Muscle layer of duodenum (tissue), 2 donors: ENCODE results near the gene FAM8A1.
"Not testable (repeated sequence)": the region's sequence is repeated elsewhere in the genome, so short reads cannot be mapped to it uniquely, and the experiment has no call there.

Experiments used
- H3K27ac ChIP-seq: one replicate; pipeline ENCODE4 v1.7.0; 2013; ENCODE audit warnings: mild to moderate bottlenecking, low read length
- H3K27me3 ChIP-seq: one replicate; pipeline ENCODE4 v1.7.0; 2013; ENCODE audit warnings: low read depth, mild to moderate bottlenecking, control low read depth, low read length
- H3K36me3 ChIP-seq, 2 donors: one replicate each; pipeline ENCODE4 v1.7.0; 2013; ENCODE audit warnings: low read length in 2 of 2, control low read depth in 1 of 2, mild to moderate bottlenecking in 1 of 2; ENCODE audit not compliant: insufficient read depth in 2 of 2, control insufficient read depth in 1 of 2
- H3K4me1 ChIP-seq, 2 donors: one replicate each; pipeline ENCODE4 v1.7.0; 2013; ENCODE audit warnings: low read length in 2 of 2, mild to moderate bottlenecking in 2 of 2, control low read depth in 1 of 2, moderate library complexity in 1 of 2; ENCODE audit not compliant: insufficient read depth in 2 of 2, control insufficient read depth in 1 of 2
- H3K4me3 ChIP-seq, 2 donors: one replicate each; pipeline ENCODE4 v1.7.0; 2013; ENCODE audit warnings: low read length in 2 of 2, low read depth in 1 of 2, mild to moderate bottlenecking in 1 of 2
- H3K9me3 ChIP-seq, 2 donors: one replicate each; pipeline ENCODE4 v1.7.0; 2013; ENCODE audit warnings: low read length in 2 of 2, control low read depth in 1 of 2, mild to moderate bottlenecking in 1 of 2; ENCODE audit not compliant: control insufficient read depth in 1 of 2
- donor health status: healthy.

FAM8A1 gene

DNA sequence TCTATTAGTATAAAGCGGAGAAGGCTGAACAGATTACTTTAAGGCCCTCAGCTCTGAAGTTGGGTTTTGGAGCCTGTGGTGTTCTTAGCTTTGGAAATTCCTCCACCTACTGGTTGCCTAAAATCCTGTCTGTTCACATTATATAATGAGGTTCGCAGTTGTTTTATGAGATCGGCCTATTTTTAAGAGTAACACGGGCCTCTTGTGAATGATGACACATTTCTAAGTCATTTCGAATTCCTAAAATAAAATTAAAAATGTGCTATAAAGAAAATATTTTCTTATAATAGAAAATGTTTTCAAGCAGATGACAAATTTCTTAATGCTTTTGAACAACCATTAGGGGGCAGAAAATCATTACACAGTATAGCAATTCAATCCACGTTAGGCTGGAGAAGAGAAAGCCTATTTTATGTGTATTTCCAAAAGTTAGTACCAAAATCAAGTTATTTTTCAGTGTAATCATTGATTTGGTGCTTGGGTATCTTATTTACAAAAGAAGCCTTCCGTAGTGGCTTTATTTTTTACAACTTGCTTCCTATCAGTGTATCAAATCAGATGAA is 15.8 kb upstream of the FAM8A1 start:
- Histone ChIP-seq H3K9me3 (no peaks in the 10 kb centered on the region), H3K27ac (peak overlapping the region; percentile 41), H3K4me1 (peaks cover 0 to 11% of the 10 kb centered on the region in 2 donors), H3K4me3 (no peak overlapping the region), H3K36me3 (no peaks in the 10 kb centered on the region), H3K27me3 (no peaks in the 10 kb centered on the region)

DNA sequence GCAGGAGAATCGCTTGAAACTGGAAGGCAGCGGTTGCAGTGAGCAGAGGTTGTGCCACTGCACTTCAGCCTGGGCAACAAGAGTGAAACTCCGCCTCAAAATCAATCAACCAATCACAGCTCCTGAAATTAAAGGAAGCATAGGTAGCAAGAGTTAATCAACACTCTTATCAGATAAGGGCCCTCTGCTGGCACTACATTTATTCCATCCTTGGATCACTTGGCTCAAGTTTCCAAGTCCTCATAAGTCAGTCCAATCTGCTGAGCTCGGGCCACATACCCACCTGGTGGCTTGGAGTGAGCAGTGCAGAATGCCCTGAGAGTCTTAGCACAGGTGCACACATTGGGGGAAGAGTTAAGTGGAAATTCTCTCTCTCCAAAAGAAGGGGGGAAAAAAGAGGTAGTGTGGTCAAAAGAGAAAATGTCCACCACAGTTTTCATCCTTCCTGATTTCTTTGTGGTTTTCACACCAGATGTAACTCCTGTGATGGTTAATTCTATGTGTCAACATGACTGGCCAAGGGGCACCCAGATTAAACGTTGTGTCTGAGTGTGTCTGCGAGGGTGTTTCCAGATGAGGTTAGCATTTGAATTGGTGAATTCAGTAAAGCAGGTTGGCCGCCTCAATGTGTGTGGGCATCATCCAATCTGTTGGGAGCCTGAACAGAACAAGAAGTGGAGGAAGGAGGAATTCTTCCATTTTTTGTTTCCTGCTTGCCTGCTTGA is 14.2 kb upstream of the FAM8A1 start:
- Histone ChIP-seq H3K27ac (no peak overlapping the region), H3K9me3 (no peaks in the 10 kb centered on the region), H3K4me1 (peaks cover 0 to 11% of the 10 kb centered on the region in 2 donors), H3K27me3 (no peaks in the 10 kb centered on the region), H3K4me3 (no peak overlapping the region), H3K36me3 (no peaks in the 10 kb centered on the region)

DNA sequence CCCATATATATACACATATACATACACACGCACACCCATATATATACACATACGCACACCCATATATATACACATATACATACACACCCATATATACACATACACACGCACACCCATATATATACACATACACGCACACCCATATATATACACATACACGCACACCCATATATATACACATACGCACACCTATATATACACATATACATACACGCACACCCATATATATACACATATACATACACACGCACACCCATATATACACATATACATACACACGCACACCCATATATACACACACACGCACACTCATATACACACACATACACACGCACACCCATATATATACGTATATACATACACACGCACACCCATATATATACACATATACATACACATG is 13.5 kb upstream of the FAM8A1 start:
- H3K4me3 ChIP-seq, H3K27me3 ChIP-seq, H3K27ac ChIP-seq, H3K9me3 ChIP-seq, H3K36me3 ChIP-seq: not testable (repeated sequence)
- peaks cover 0 to 11% of the 10 kb centered on the region in 2 donors for H3K4me1 ChIP-seq

DNA sequence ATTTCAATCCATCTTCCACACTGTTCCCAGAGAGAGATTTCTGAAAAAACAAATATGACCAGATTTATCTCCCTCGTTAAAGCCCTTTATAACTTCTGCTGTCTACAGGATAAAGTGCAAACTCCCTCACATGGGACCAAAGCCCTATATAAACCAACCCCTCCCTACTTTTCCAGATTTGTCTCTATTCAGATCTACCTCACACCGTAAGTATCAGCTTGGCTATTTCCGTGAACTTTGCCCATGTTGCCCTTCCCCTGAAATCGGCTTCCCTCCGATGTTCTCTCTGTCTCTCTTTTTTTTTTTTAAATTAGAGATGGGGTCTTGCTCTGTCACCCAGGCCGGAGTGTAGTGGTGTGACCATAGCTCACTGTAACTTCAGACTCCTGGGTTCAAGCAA is 12.1 kb upstream of the FAM8A1 start:
- Histone ChIP-seq H3K4me1 (peaks cover 0 to 10% of the 10 kb centered on the region in 2 donors), H3K4me3 (no peak overlapping the region), H3K27me3 (no peaks in the 10 kb centered on the region), H3K36me3 (no peaks in the 10 kb centered on the region), H3K27ac (no peak overlapping the region), H3K9me3 (no peaks in the 10 kb centered on the region)

DNA sequence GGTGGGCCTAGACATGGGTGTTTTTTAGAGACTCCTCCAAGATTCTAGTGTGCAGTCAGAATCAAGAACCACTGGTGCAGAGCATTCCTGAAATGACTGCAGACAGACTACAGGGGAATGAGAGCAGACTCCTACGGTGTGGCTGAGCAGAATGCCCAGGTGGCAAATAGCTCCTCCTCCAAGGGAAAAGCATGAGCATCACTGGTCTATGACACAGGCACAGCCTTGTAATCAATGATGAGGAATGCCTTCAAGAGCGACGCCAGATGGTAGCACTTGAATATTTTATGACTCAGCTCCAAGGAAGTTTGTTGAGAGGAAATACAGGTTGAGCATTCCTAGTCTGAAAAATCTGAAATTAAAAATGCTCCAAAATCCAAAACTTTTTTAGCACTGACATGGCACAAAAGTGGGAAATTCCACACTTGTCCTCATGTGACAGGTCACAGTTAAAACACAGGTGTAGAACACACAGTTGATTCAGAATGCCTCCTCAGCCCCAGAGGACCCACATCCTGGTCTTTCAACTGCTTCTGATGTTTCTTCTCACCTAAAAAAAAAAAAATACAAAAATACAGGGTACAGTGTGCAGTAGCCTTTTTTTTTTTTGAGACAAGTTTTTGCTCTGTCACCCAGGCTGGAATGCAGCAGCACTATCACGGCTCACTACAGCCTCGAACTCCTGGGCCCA is 10.6 kb upstream of the FAM8A1 start:
- Histone ChIP-seq H3K9me3 (no peaks in the 10 kb centered on the region), H3K27ac (no peak overlapping the region), H3K36me3 (no peaks in the 10 kb centered on the region), H3K4me1 (no peaks in the 10 kb centered on the region), H3K4me3 (no peak overlapping the region), H3K27me3 (no peaks in the 10 kb centered on the region)

DNA sequence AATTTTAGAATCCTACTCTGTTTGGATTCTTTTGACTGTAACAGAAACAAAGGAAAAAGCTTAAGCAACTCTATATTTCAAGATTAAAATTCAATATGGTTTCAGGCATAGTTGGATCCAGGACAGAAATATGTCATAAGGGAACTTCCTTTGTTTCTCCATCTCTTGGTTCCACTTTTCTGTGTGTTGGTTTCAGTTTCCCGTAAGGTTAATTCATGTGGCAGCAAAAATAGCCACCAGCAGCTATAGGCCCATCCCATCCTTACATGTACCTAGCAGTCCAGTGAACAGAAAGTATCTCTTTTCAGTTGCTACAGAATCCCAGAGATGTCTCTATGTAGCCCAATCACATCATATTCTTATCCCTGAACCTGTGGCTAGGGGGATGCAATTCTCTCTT is 8.8 kb upstream of the FAM8A1 start:
- Histone ChIP-seq H3K4me3 (no peak overlapping the region), H3K4me1 (no peaks in the 10 kb centered on the region), H3K27me3 (no peaks in the 10 kb centered on the region), H3K36me3 (no peaks in the 10 kb centered on the region), H3K27ac (no peak overlapping the region), H3K9me3 (no peaks in the 10 kb centered on the region)

DNA sequence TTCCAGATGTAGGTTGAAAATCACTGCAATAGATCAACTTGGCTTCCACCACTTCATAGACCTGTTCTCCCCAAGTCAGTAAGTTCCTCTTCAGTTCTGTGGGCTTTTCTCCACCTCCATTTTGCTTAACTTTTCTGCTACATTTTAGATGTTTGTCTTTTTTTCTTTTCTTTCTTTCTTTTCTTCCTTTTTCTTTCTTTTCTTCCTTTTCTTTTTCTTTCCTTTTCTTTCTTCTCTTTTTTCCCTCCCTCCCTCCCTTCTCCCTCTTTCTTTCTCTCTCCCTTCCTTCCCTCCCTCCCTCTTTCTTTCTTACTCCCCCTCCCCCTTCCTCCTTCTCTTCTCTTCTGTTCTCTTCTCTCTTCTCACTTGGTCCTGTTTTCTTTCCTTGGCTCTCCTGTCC is 6.9 kb upstream of the FAM8A1 start:
- Histone ChIP-seq H3K27me3 (no peaks in the 10 kb centered on the region), H3K4me3 (no peak overlapping the region), H3K9me3 (no peaks in the 10 kb centered on the region), H3K36me3 (no peaks in the 10 kb centered on the region), H3K4me1 (no peaks in the 10 kb centered on the region), H3K27ac (no peak overlapping the region)

DNA sequence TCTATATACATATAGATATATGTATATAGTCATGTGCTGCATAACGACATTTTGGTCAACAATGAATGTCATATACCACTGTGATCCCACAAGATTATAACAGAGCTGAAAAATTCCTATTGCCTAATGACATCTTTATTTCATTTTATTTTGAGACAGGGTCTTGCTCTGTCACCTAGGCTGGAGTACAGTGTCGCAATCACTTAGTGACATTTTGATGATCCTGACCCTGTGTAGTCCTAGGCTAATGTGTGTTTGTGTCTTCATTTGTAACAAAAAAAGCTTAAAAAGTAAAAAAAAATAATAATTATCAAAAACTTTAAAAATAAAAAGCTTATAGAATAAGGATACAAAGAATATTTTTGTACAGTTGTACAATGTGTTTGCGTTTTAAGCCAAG is 4.0 kb upstream of the FAM8A1 start:
- Histone ChIP-seq H3K4me3 (no peak overlapping the region), H3K36me3 (no peaks in the 10 kb centered on the region), H3K27ac (no peak overlapping the region), H3K4me1 (no peaks in the 10 kb centered on the region), H3K27me3 (no peaks in the 10 kb centered on the region), H3K9me3 (no peaks in the 10 kb centered on the region)

DNA sequence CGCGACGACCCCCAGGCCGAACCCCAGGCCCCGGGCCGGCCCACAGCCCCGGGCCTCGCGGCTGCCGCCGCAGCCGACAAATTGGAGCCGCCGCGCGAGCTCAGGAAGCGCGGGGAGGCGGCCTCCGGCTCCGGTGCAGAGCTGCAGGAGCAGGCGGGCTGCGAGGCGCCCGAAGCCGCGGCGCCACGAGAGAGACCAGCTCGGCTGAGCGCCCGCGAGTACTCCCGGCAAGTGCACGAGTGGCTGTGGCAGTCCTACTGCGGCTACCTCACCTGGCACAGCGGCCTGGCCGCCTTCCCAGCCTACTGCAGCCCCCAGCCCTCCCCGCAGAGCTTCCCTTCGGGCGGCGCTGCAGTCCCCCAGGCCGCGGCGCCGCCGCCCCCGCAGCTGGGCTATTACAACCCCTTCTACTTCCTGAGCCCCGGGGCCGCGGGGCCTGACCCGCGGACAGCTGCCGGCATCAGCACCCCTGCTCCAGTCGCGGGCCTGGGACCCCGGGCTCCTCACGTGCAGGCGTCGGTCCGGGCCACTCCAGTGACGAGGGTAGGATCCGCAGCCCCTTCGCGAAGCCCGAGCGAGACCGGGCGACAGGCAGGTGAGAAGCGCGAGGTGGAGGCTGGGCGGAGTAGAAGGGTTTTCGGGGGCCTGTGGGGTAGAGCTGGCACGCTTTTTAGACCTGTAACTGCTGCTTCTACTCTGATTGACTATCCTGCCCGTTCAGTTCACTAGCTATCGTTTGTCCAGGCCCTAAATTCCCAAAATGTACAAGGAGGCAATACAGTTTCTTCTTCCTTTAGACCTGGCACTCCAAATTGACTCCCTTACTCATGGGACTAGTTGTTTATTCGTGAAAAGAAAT is 654 bp downstream of the FAM8A1 start:
- no peaks in the 10 kb centered on the region for H3K27me3 ChIP-seq
- H3K36me3 ChIP-seq = peaks cover 0 to 22% of the 10 kb centered on the region in 2 donors
- H3K27ac ChIP-seq = peak overlapping the region; percentile 53
- H3K9me3 ChIP-seq = no peaks in the 10 kb centered on the region
- H3K4me3 ChIP-seq = peak overlapping the region; percentile 75 to 94
- H3K4me1 ChIP-seq = peaks cover 0 to 9% of the 10 kb centered on the region in 2 donors

DNA sequence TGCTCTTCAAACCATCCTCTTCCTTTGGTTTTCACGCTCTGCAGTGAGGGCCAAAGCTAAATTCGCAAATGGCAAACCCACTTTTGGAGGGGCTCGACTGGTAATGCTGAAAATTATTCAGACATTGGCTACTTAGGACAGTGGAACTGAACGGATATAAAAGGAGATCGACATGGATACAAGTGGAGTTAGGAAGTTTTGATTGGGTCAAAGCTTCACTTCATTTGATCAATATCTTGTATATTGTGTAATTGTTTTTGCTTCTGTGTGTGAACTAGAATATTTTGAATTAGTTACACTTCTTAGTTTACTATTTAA is 1.2 kb downstream of the FAM8A1 start:
- Histone ChIP-seq H3K4me1 (peaks cover 0 to 9% of the 10 kb centered on the region in 2 donors), H3K36me3 (peaks cover 0 to 25% of the 10 kb centered on the region in 2 donors), H3K27ac (peak overlapping the region; percentile 53), H3K27me3 (no peaks in the 10 kb centered on the region), H3K4me3 (peak overlapping the region; percentile 75 to 94), H3K9me3 (no peaks in the 10 kb centered on the region)

DNA sequence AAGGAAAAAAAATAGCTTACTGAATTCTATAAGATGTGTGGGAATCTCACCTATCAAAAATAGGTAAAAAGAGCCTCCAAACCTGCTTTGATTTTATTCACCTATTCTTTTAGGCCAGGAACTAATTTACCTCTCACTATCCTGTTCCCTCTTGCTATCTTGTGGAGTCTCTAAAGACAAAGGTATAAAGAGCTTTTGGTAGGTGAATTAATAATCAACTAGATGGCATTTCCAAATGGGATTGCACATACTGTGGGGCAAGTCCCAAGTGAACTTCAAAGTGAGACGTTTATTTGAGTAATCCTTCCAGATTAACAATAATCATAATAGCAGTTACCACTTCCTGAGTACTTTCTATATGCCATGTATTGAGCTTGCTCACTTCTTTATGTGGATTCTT is 2.8 kb downstream of the FAM8A1 start:
- H3K27ac ChIP-seq = no peak overlapping the region
- no peak overlapping the region for H3K4me3 ChIP-seq

More for the DNA sequence above, 2.8 kb downstream of the FAM8A1 start:
- no peaks in the 10 kb centered on the region for H3K27me3 ChIP-seq
- no peaks in the 10 kb centered on the region for H3K9me3 ChIP-seq
- H3K4me1 ChIP-seq = peaks cover 0 to 9% of the 10 kb centered on the region in 2 donors
- peaks cover 0 to 30% of the 10 kb centered on the region in 2 donors for H3K36me3 ChIP-seq
